ENCODE data around the gene JPH3.

GRCh38 chr16:87636741-87637140 is 34.4 kb downstream of the JPH3 start:
- TF ChIP-seq, protein P1, sequence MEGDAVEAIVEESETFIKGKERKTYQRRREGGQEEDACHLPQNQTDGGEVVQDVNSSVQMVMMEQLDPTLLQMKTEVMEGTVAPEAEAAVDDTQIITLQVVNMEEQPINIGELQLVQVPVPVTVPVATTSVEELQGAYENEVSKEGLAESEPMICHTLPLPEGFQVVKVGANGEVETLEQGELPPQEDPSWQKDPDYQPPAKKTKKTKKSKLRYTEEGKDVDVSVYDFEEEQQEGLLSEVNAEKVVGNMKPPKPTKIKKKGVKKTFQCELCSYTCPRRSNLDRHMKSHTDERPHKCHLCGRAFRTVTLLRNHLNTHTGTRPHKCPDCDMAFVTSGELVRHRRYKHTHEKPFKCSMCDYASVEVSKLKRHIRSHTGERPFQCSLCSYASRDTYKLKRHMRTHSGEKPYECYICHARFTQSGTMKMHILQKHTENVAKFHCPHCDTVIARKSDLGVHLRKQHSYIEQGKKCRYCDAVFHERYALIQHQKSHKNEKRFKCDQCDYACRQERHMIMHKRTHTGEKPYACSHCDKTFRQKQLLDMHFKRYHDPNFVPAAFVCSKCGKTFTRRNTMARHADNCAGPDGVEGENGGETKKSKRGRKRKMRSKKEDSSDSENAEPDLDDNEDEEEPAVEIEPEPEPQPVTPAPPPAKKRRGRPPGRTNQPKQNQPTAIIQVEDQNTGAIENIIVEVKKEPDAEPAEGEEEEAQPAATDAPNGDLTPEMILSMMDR (conservative IDR thresholded peaks at IDR 0.05; ENCODE audit: low read depth, low read length), result no peak
- TF ChIP-seq EZH2 (IDR thresholded peaks at IDR 0.05; ENCODE audit: borderline replicate concordance, low read depth, low read length, poor library complexity, severe bottlenecking), result no peak

All from A673 (cell line).